Measurements from ENCODE around the gene KRTAP1-4. TPM values are rescaled to one million over a fixed set of nuclear protein-coding genes. Genes with fewer than 3 reads are reported as not detected.
"Not testable (repeated sequence)": the region's sequence is repeated elsewhere in the genome, so short reads cannot be mapped to it uniquely, and the experiment has no call there.

The KRTAP1-4 gene
- polyA plus RNA-seq, 3 donors from 2014 or later = not detected

DNA sequence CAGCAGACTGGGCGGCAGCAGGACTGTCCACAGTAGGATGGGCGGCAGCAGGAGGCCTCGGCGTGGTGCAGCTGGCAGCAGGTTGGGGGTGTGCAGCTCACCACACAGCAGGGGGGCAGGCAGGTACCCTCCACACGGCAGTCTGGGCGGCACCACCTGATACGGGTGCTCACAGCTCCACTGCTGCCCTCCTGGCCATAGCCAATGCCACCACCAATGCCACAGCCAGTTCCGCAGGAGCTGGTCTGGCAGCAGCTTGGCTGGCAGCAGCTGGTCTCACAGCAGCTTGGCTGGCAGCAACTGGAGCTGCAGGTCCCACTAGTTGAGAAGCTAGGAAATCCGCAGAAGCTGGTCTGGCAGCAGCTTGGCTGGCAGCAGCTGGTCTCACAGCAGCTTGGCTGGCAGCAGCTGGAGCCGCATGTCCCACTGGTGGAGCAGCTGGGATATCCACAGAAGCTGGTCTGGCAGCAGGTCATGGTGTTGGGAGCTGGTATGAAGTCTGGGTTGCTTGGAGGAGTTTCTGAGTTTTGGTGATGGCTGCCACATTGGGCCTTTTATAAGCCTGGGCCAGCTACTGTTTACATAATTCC, 4.4 kb upstream of the KRTAP1-4 start, which contains the start of gene KRTAP1-3:
Gene KRTAP1-3, minus strand, starts transcription at position 529 of the 590 bp plus-strand sequence. Its CDS starts 53 bp downstream, at position 476.
- H3K27me3 Mint-ChIP-seq (ENCODE audit: low read depth in 3 of 3); H3K4me3 Mint-ChIP-seq; H3K27ac Mint-ChIP-seq; H3K4me1 Mint-ChIP-seq; DNase-seq; H3K36me3 Mint-ChIP-seq; H3K9me3 Mint-ChIP-seq: not testable (repeated sequence)

DNA sequence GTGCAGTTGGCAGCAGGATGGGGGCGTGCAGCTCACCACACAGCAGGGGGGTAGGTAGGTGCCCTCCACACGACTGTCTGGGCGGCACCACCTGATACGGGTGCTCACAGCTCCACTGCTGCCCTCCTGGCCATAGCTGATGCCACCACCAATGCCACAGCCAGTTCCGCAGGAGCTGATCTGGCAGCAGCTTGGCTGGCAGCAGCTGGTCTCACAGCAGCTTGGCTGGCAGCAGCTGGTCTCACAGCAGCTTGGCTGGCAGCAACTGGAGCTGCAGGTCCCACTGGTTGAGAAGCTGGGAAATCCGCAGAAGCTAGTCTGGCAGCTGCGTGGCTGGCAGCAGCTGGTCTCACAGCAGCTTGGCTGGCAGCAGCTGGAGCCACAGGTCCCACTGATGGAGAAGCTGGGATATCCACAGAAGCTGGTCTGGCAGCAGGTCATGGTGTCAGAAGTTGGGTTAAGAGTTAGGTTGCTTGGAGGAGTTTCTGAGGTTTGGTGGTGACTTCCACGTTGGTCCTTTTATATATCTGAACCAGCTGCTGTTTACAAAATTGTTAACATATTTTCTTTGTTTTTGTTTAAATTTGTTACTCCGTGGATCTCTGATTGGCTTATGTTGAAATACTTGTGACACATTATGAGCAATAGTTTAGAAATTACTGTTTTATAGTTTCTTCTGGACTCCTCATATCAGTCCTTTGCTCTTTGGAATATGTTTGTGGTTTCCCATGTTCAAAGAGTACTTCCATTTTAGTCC, 3.1 kb downstream of the KRTAP1-4 start, which contains the start of gene KRTAP1-5:
Gene KRTAP1-5, minus strand, starts transcription at position 494 of the 757 bp plus-strand sequence. Its CDS starts 53 bp downstream, at position 441.
- Mint-ChIP-seq H3K4me1 (no peaks in the 10 kb centered on the region), H3K36me3 (no peaks in the 10 kb centered on the region), H3K27me3 (ENCODE audit: low read depth in 3 of 3) (peaks cover 2 to 19% (median 2%) of the 10 kb centered on the region in 3 donors), H3K9me3 (no peaks in the 10 kb centered on the region), H3K4me3 (no peak within 1 kb of the TSS), H3K27ac (no peak within 1 kb of the TSS)
- no peak for DNase-seq

DNA sequence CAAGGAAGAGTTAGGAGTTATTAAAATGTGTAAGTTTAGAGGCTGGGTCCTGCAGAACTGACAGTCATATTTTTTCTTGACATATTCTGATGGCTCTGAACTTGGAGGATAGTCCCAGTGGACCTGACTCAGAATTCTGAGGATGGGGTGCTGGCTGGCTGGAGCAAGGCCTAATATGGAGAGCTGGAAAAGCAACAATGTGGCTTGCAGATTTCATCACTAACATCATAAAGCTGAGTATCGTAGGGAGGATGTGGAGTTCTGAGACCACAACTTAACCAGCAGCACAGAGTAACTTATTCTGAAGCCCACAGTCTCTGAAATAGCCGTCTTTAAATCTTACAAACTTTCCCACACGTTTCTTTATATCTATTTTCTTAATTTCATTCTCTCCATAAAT, 5.3 kb downstream of the KRTAP1-4 start:
- no peak for DNase-seq
- peaks cover 0 to 19% (median 2%) of the 10 kb centered on the region in 3 donors for H3K27me3 Mint-ChIP-seq (ENCODE audit: low read depth in 3 of 3)
- no peaks in the 10 kb centered on the region for H3K4me1 Mint-ChIP-seq
- no peak overlapping the region for H3K27ac Mint-ChIP-seq
- H3K4me3 Mint-ChIP-seq = no peak overlapping the region
- no peaks in the 10 kb centered on the region for H3K36me3 Mint-ChIP-seq
- no peaks in the 10 kb centered on the region for H3K9me3 Mint-ChIP-seq

DNA sequence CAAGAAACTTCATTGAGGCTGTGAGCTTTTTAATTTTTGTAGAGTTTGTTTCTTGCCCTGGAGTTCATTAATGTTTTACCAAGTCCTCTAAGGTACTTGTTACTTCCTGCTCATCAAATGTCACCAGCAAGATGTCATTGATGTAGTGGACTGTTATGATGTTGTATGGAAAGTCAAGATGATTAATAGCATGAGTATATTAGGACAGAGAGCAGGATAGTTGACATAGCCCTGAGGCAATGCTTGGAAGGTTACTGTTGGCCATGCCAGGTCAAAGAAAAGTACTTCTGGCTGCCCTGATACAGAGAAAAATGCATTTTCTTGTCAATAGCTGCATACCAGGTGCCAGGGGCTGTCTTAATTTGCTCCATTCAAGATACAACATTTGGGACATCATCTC, 9.7 kb downstream of the KRTAP1-4 start:
- Mint-ChIP-seq H3K27ac (no peak overlapping the region), H3K27me3 (ENCODE audit: low read depth in 3 of 3) (peaks cover 1 to 19% (median 2%) of the 10 kb centered on the region in 3 donors), H3K4me3 (no peak overlapping the region), H3K36me3 (no peaks in the 10 kb centered on the region), H3K9me3 (no peaks in the 10 kb centered on the region), H3K4me1 (no peaks in the 10 kb centered on the region)
- no peak for DNase-seq

DNA sequence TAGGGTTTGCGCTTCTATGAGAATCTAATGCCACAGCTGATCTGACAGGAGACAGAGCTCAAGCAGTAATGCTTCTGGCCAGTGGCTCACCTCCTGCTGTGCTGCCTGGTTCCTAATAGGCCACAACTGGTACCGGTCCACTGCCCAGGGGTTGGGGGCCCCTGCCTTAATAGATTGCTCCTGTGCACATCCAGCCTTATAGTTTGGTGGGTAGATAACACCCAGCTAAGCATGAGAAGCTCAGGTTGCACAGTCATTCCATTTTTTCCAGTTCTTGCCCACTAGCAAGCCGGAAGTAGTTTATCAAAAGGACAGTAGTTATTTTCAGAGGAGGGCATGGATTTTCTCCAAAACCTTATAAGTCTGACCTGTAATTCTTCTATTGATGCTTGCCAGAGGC, 10.6 kb downstream of the KRTAP1-4 start:
- Mint-ChIP-seq H3K4me3 (no peak overlapping the region), H3K9me3 (no peaks in the 10 kb centered on the region)

DNA sequence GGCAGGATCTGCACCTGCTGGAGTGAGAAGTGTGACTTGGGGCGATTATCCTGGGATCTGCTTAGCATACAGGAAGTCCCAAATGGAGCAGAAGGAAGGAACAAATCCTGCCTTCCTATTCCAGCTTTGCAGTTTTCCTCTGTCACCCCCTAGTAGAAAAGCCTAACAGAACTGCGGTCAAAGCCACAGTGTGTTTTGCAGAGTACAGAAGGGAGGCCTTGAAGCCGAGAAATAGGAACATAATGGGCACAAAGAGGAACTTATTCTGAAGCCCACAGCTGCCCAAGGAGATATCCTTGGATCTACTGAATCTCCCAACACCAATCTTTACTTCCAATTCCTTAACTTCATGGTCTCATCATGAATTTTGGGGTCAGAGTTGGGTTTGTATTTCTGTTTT, 11.5 kb downstream of the KRTAP1-4 start:
- Mint-ChIP-seq H3K4me3 (no peak overlapping the region), H3K27ac (no peak overlapping the region), H3K4me1 (no peaks in the 10 kb centered on the region)

More for the DNA sequence above, 10.6 kb downstream of the KRTAP1-4 start:
- DNase-seq = no peak
- Mint-ChIP-seq H3K4me1 (no peaks in the 10 kb centered on the region), H3K27ac (no peak overlapping the region), H3K27me3 (ENCODE audit: low read depth in 3 of 3) (peaks cover 1 to 24% (median 2%) of the 10 kb centered on the region in 3 donors), H3K36me3 (no peaks in the 10 kb centered on the region)

DNA sequence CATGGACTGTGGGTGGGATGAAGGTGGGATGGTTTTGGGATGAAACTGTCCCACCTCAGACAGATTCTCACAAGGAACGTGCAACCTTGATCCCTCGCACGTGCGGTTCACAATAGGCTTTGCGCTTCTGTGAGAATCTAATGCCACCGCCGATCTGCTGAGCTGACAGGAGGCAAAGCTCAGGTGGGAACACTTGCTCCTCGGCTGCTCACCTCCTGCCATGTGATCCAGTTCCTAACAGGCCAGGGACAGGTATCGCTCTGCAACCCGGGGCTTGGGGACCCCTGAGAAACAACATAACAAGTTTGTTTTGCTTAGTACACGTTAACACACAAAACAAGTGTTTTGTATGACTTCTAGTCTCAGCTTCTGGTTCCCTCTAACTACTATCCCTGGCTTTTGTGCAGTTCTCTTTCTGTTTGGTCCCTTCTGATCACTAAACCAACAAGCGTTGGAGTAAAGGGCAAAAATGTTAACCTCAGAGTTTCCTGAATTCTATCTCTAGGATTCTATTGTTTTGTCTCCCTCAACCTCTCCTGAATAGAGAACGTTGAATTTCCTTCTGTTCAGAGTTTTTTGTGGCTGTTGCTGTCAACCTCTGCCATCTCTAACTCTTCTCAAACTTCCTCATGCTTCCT, 13.3 kb downstream of the KRTAP1-4 start:
- no peaks in the 10 kb centered on the region for H3K9me3 Mint-ChIP-seq
- no peak overlapping the region for H3K27ac Mint-ChIP-seq

More for the DNA sequence above, 11.5 kb downstream of the KRTAP1-4 start:
- Mint-ChIP-seq H3K9me3 (no peaks in the 10 kb centered on the region), H3K27me3 (ENCODE audit: low read depth in 3 of 3) (peaks cover 0 to 19% (median 1%) of the 10 kb centered on the region in 3 donors), H3K36me3 (no peaks in the 10 kb centered on the region)
- no peak for DNase-seq

DNA sequence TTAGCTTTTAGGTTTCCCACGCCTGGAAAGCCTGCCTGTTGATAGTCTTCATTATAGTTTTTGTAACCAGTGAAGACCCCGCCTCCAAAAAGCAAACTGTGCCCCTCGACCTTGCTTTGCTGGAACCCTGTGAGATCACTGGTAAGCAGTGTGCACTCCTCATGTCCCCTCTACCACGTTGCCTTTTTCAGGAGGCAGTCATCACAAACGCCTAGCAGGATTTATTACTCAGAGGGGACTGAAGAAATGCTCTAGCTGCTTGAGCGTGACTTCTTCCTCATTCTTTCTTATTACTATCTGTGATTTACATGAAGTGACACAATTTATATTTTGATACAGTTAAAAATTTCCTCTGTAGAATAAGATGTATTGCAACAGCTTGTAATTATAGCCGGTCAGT, 14.5 kb downstream of the KRTAP1-4 start:
- no peaks in the 10 kb centered on the region for H3K9me3 Mint-ChIP-seq
- no peak for DNase-seq
- H3K36me3 Mint-ChIP-seq = no peaks in the 10 kb centered on the region
- peaks cover 0 to 13% (median 1%) of the 10 kb centered on the region in 3 donors for H3K27me3 Mint-ChIP-seq (ENCODE audit: low read depth in 3 of 3)
- H3K27ac Mint-ChIP-seq = no peak overlapping the region
- H3K4me1 Mint-ChIP-seq = no peaks in the 10 kb centered on the region
- no peak overlapping the region for H3K4me3 Mint-ChIP-seq

More for the DNA sequence above, 13.3 kb downstream of the KRTAP1-4 start:
- Mint-ChIP-seq H3K4me1 (no peaks in the 10 kb centered on the region), H3K36me3 (no peaks in the 10 kb centered on the region), H3K27me3 (ENCODE audit: low read depth in 3 of 3) (peaks cover 0 to 13% (median 1%) of the 10 kb centered on the region in 3 donors), H3K4me3 (no peak overlapping the region)
- DNase-seq = no peak

DNA sequence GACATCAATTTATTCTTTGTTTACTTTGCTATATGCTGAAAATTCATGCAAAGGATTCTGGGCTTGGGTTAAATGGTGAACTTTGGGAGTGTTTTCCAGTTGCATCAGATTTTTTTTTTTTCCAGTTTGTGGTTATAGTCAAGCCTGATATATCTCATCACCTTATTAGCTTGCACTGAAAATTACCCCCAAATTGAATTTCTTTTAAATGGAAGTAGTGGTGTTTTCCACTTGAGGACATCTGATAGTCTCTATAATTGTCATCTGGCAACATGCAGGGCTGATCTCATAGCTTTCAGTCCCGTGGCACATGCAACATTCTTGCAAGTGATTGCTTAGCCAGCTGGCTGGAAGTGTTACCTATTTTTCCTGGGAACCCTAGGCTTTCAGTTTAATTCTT, 16.4 kb downstream of the KRTAP1-4 start:
- Mint-ChIP-seq H3K36me3 (no peaks in the 10 kb centered on the region), H3K4me1 (no peaks in the 10 kb centered on the region), H3K9me3 (no peaks in the 10 kb centered on the region), H3K27me3 (ENCODE audit: low read depth in 3 of 3) (peaks cover 0 to 13% (median 1%) of the 10 kb centered on the region in 3 donors), H3K27ac (no peak overlapping the region), H3K4me3 (no peak overlapping the region)
- DNase-seq = no peak

DNA sequence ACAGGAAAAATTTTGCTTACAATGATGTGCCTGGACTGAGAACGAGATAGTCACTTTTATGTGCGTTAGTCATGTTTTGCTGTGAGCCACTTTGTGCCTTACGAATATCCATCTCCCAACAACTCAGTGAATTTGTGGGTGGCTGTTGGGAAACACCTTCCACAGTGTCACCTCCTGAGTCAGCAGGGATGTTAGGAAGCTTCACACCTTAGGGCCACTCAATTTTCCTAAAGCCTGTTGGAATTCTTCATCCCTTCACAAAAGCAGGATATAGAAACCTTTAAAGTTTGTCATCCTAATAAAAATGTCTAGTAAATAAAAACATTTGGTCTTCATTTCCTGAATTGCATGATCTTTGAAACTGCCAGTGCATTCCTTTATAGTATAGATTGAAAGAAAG, 16.8 kb downstream of the KRTAP1-4 start:
- Mint-ChIP-seq H3K27ac (no peak overlapping the region), H3K27me3 (ENCODE audit: low read depth in 3 of 3) (peaks cover 0 to 13% (median 1%) of the 10 kb centered on the region in 3 donors), H3K4me3 (no peak overlapping the region), H3K4me1 (no peaks in the 10 kb centered on the region), H3K36me3 (no peaks in the 10 kb centered on the region), H3K9me3 (no peaks in the 10 kb centered on the region)
- DNase-seq = no peak

DNA sequence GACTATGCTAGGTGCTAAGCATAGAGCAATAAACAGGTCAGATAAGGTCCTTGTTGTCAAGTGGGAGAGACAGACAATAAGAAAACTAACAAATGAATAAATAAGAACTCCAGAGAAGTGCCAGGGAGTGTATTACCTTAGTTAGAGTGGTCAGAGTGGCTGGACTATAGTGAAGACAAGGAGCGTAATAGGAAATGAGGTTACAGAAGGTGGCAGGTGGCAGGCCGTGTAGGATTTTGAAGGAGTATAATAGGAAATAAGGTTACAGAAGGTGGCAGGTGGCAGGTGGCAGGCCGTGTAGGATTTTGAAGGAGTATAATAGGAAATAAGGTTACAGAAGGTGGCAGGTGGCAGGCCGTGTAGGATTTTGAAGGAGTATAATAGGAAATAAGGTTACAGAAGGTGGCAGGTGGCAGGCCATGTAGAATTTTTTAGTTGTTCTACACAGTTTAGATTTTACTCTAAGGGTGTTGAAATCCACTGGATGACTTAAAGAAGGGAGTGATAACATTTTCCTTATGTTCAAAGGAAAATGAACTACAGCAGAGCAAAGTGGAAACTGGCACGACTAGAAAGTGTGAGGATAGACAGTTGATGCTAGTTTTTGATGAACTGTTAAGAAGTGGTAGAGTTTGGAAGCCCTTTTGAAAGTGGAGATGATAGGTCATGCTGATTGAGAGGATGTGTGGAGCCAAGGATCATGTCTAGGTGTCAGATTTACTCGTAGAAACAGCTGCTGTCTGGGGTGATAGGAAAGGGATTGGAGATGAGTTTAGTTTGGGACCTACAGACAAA, 17.5 kb downstream of the KRTAP1-4 start:
- DNase-seq = no peak
- Mint-ChIP-seq H3K27ac (no peak overlapping the region), H3K36me3 (no peaks in the 10 kb centered on the region), H3K4me3 (no peak overlapping the region), H3K4me1 (no peaks in the 10 kb centered on the region), H3K27me3 (ENCODE audit: low read depth in 3 of 3) (peaks cover 0 to 13% (median 1%) of the 10 kb centered on the region in 3 donors), H3K9me3 (no peaks in the 10 kb centered on the region)

DNA sequence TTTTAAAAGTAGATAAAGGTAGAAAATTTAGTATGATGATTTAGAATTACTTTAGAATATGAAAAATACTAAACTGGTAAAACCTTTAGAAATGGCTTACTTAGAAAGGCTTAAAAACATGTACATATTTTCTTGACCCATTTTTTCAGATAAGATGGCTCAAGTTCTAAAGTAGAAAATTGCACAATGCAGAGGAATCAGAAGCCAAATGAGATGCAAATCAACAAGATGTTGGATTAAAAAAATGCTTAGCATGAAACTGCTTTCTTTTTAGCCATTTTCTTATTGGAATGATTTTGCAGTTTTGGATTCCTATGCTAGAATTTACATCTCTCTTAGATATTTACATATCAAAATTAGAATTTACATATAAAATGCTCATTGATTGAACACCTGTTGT, 19.6 kb downstream of the KRTAP1-4 start:
- Mint-ChIP-seq H3K27ac (no peak overlapping the region), H3K36me3 (no peaks in the 10 kb centered on the region), H3K27me3 (ENCODE audit: low read depth in 3 of 3) (peaks cover 0 to 7% (median 2%) of the 10 kb centered on the region in 3 donors), H3K4me3 (no peak overlapping the region), H3K9me3 (no peaks in the 10 kb centered on the region), H3K4me1 (no peaks in the 10 kb centered on the region)
- no peak for DNase-seq

DNA sequence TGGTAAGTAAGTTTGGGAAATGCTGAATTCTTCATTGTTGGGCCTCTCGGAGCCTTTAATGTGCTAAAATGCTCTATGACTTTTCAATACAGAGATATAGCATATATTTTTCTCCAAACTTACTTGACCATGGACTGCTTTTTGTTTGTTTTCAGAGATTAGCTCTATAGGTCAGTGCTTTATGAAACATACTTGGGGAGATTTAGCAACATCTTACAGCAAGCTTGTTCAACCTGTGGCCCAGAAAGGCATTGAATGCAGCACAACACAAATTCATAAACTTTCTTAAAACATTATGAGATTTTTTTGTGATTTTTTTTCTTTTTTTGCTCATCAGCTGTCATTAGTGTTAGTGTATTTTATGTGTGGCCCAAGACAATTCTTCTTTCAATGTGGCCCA, 20.1 kb downstream of the KRTAP1-4 start:
- no peak for DNase-seq
- Mint-ChIP-seq H3K27me3 (ENCODE audit: low read depth in 3 of 3) (peaks cover 0 to 5% (median 2%) of the 10 kb centered on the region in 3 donors), H3K9me3 (no peaks in the 10 kb centered on the region), H3K27ac (no peak overlapping the region), H3K4me3 (no peak overlapping the region), H3K36me3 (no peaks in the 10 kb centered on the region), H3K4me1 (no peaks in the 10 kb centered on the region)

Measured in immature natural killer cell (primary cell).